ENCODE measurements around the gene DHX15.

DHX15 gene

GRCh38 chr4:24601121-24601520 lies 16.8 kb upstream of the DHX15 start:
- no peak overlapping the region for H3K27ac Mint-ChIP-seq
- peaks cover 9% of the 10 kb centered on the region for H3K9me3 Mint-ChIP-seq
- peaks cover 11% of the 10 kb centered on the region for H3K27me3 Mint-ChIP-seq
- H3K36me3 Mint-ChIP-seq (ENCODE audit: low read depth): no peaks in the 10 kb centered on the region
- peaks cover 24% of the 10 kb centered on the region for H3K4me1 Mint-ChIP-seq (ENCODE audit: low read depth)
- no peak overlapping the region for H3K4me3 Mint-ChIP-seq
- intact Hi-C loops (cut with micrococcal nuclease): no loop called here

GRCh38 chr4:24599275-24599674 lies 14.9 kb upstream of the DHX15 start:
- Mint-ChIP-seq H3K27me3 (peaks cover 9% of the 10 kb centered on the region), H3K4me3 (no peak overlapping the region), H3K4me1 (ENCODE audit: low read depth) (peaks cover 6% of the 10 kb centered on the region), H3K27ac (no peak overlapping the region), H3K9me3 (peaks cover 9% of the 10 kb centered on the region), H3K36me3 (ENCODE audit: low read depth) (no peaks in the 10 kb centered on the region)
- intact Hi-C loops (cut with micrococcal nuclease): no loop called here

GRCh38 chr4:24598025-24598424 lies 13.7 kb upstream of the DHX15 start:
- intact Hi-C loops (cut with micrococcal nuclease): no loop called here
- peaks cover 9% of the 10 kb centered on the region for H3K9me3 Mint-ChIP-seq

GRCh38 chr4:24595659-24596058 lies 11.3 kb upstream of the DHX15 start:
- peaks cover 8% of the 10 kb centered on the region for H3K27me3 Mint-ChIP-seq
- H3K27ac Mint-ChIP-seq: no peak overlapping the region
- H3K9me3 Mint-ChIP-seq: peaks cover 24% of the 10 kb centered on the region
- no peaks in the 10 kb centered on the region for H3K4me1 Mint-ChIP-seq (ENCODE audit: low read depth)
- no peak overlapping the region for H3K4me3 Mint-ChIP-seq
- intact Hi-C loops (cut with micrococcal nuclease): no loop called here
- no peaks in the 10 kb centered on the region for H3K36me3 Mint-ChIP-seq (ENCODE audit: low read depth)

More at GRCh38 chr4:24598025-24598424, 13.7 kb upstream of the DHX15 start:
- H3K4me3 Mint-ChIP-seq: no peak overlapping the region
- no peaks in the 10 kb centered on the region for H3K4me1 Mint-ChIP-seq (ENCODE audit: low read depth)
- H3K27me3 Mint-ChIP-seq: peaks cover 11% of the 10 kb centered on the region
- no peaks in the 10 kb centered on the region for H3K36me3 Mint-ChIP-seq (ENCODE audit: low read depth)
- H3K27ac Mint-ChIP-seq: no peak overlapping the region

- intact Hi-C loops (cut with micrococcal nuclease): no loop called here
- peaks cover 31% of the 10 kb centered on the region for H3K9me3 Mint-ChIP-seq
- H3K4me3 Mint-ChIP-seq: no peak overlapping the region
Measured at GRCh38 chr4:24594887-24595286, 10.5 kb upstream of the DHX15 start.

GRCh38 chr4:24589448-24589847 lies 5.1 kb upstream of the DHX15 start:
- intact Hi-C loops (cut with micrococcal nuclease): loop anchor here (10.0 kb wide), 1 partner anchor 575 kb away; the partner anchor contains the start of gene SEPSECS
- peaks cover under 1% of the 10 kb centered on the region for H3K36me3 Mint-ChIP-seq (ENCODE audit: low read depth)
- H3K4me1 Mint-ChIP-seq (ENCODE audit: low read depth): no peaks in the 10 kb centered on the region
- peaks cover 3% of the 10 kb centered on the region for H3K27me3 Mint-ChIP-seq
- no peak overlapping the region for H3K27ac Mint-ChIP-seq
- H3K4me3 Mint-ChIP-seq: no peak overlapping the region
- peaks cover 32% of the 10 kb centered on the region for H3K9me3 Mint-ChIP-seq

More at GRCh38 chr4:24594887-24595286, 10.5 kb upstream of the DHX15 start:
- H3K27me3 Mint-ChIP-seq: peaks cover 6% of the 10 kb centered on the region
- no peaks in the 10 kb centered on the region for H3K36me3 Mint-ChIP-seq (ENCODE audit: low read depth)
- no peaks in the 10 kb centered on the region for H3K4me1 Mint-ChIP-seq (ENCODE audit: low read depth)
- no peak overlapping the region for H3K27ac Mint-ChIP-seq

GRCh38 chr4:24588216-24588954 lies 4.0 kb upstream of the DHX15 start:
- Mint-ChIP-seq H3K4me3 (no peak overlapping the region), H3K4me1 (ENCODE audit: low read depth) (no peaks in the 10 kb centered on the region), H3K36me3 (ENCODE audit: low read depth) (peaks cover 11% of the 10 kb centered on the region), H3K27ac (no peak overlapping the region), H3K27me3 (peaks cover 3% of the 10 kb centered on the region), H3K9me3 (peaks cover 32% of the 10 kb centered on the region)
- intact Hi-C loops (cut with micrococcal nuclease): loop anchor here (10.0 kb wide), 1 partner anchor 576 kb away; the partner anchor contains the start of gene SEPSECS

- H3K9me3 Mint-ChIP-seq: no peaks in the 10 kb centered on the region
- peak overlapping the region; percentile 100 for H3K4me3 Mint-ChIP-seq
- intact Hi-C loops (cut with micrococcal nuclease): loop anchor here (5.0 to 10.0 kb wide), 3 partner anchors 394 to 794 kb away; partner anchors contain the start of genes ANAPC4 and SEPSECS
- H3K27ac Mint-ChIP-seq: peak overlapping the region; percentile 95
- H3K36me3 Mint-ChIP-seq (ENCODE audit: low read depth): peaks cover 35% of the 10 kb centered on the region
- peaks cover 37% of the 10 kb centered on the region for H3K4me1 Mint-ChIP-seq (ENCODE audit: low read depth)
- no peaks in the 10 kb centered on the region for H3K27me3 Mint-ChIP-seq
Measured at GRCh38 chr4:24583451-24584210, 723 bp downstream of the DHX15 start.

GRCh38 chr4:24582235-24582832 lies 2.0 kb downstream of the DHX15 start:
- peaks cover 48% of the 10 kb centered on the region for H3K4me1 Mint-ChIP-seq (ENCODE audit: low read depth)
- H3K4me3 Mint-ChIP-seq: peak overlapping the region; percentile 100
- no peaks in the 10 kb centered on the region for H3K9me3 Mint-ChIP-seq
- no peak overlapping the region for H3K27ac Mint-ChIP-seq
- intact Hi-C loops (cut with micrococcal nuclease): loop anchor here (5.0 to 10.0 kb wide), 3 partner anchors 395 to 795 kb away; partner anchors contain the start of genes ANAPC4 and SEPSECS
- H3K36me3 Mint-ChIP-seq (ENCODE audit: low read depth): peaks cover 42% of the 10 kb centered on the region
- no peaks in the 10 kb centered on the region for H3K27me3 Mint-ChIP-seq

GRCh38 chr4:24578364-24578763 lies 6.0 kb downstream of the DHX15 start:
- Mint-ChIP-seq H3K27me3 (no peaks in the 10 kb centered on the region), H3K4me1 (ENCODE audit: low read depth) (peaks cover 59% of the 10 kb centered on the region), H3K36me3 (ENCODE audit: low read depth) (peaks cover 66% of the 10 kb centered on the region), H3K4me3 (no peak overlapping the region), H3K9me3 (no peaks in the 10 kb centered on the region), H3K27ac (peak overlapping the region; percentile 20)
- intact Hi-C loops (cut with micrococcal nuclease): no loop called here

- intact Hi-C loops (cut with micrococcal nuclease): no loop called here
- no peaks in the 10 kb centered on the region for H3K27me3 Mint-ChIP-seq
- H3K4me1 Mint-ChIP-seq (ENCODE audit: low read depth): peaks cover 51% of the 10 kb centered on the region
- H3K9me3 Mint-ChIP-seq: no peaks in the 10 kb centered on the region
- no peak overlapping the region for H3K27ac Mint-ChIP-seq
- H3K4me3 Mint-ChIP-seq: no peak overlapping the region
- H3K36me3 Mint-ChIP-seq (ENCODE audit: low read depth): peaks cover 77% of the 10 kb centered on the region
Measured at GRCh38 chr4:24576276-24576675, 8.1 kb downstream of the DHX15 start.

GRCh38 chr4:24574236-24574635 lies 10.1 kb downstream of the DHX15 start:
- intact Hi-C loops (cut with micrococcal nuclease): no loop called here
- H3K27me3 Mint-ChIP-seq: no peaks in the 10 kb centered on the region
- peaks cover 53% of the 10 kb centered on the region for H3K4me1 Mint-ChIP-seq (ENCODE audit: low read depth)
- H3K4me3 Mint-ChIP-seq: no peak overlapping the region
- H3K9me3 Mint-ChIP-seq: no peaks in the 10 kb centered on the region
- peaks cover 78% of the 10 kb centered on the region for H3K36me3 Mint-ChIP-seq (ENCODE audit: low read depth)
- no peak overlapping the region for H3K27ac Mint-ChIP-seq

GRCh38 chr4:24573582-24573981 lies 10.8 kb downstream of the DHX15 start:
- peaks cover 78% of the 10 kb centered on the region for H3K36me3 Mint-ChIP-seq (ENCODE audit: low read depth)
- intact Hi-C loops (cut with micrococcal nuclease): no loop called here
- H3K4me1 Mint-ChIP-seq (ENCODE audit: low read depth): peaks cover 48% of the 10 kb centered on the region
- H3K9me3 Mint-ChIP-seq: no peaks in the 10 kb centered on the region
- H3K27me3 Mint-ChIP-seq: no peaks in the 10 kb centered on the region
- H3K27ac Mint-ChIP-seq: no peak overlapping the region
- H3K4me3 Mint-ChIP-seq: no peak overlapping the region
